Stimulated activated CD4-positive, alpha-beta T cell treated with anti-CD3 and anti-CD28 coated beads, TNF-alpha, amount 100 ng/mL, for 1 hour (primary cell): ENCODE measurements around the gene CBLC.

Source experiments
- DNase-seq, 3 donors: peaks; one replicate each; pipeline ENCODE4 v3.0.0-alpha.2; 2020; ENCODE audit warnings: low read depth in 3 of 3, low spot score in 1 of 3

CBLC gene

GRCh38 chr19:44746616-44746945, 31.1 kb upstream of the CBLC start:
- DNase-seq = no peak

GRCh38 chr19:44746946-44747738, 30.5 kb upstream of the CBLC start:
- DNase-seq = peak; percentile 89 to 94 (median 91)

- DNase-seq = no peak
Observed at GRCh38 chr19:44747739-44748425, 29.8 kb upstream of the CBLC start.

GRCh38 chr19:44748426-44749254, 29.1 kb upstream of the CBLC start, which contains the start of gene BCL3:
BCL3 (plus strand) TSS chr19:44748708; CDS start chr19:44748791, 83 bp downstream.
- DNase-seq = peak; percentile 42 to 75 (median 67)

- no peak for DNase-seq
Observed at GRCh38 chr19:44749292-44749691, 28.4 kb upstream of the CBLC start.

GRCh38 chr19:44749994-44750393, 27.7 kb upstream of the CBLC start:
- no peak for DNase-seq

- DNase-seq = no peak
Observed at GRCh38 chr19:44752123-44752815, 25.4 kb upstream of the CBLC start.

GRCh38 chr19:44752816-44753625, 24.7 kb upstream of the CBLC start:
- peak; percentile 80 to 85 (median 85) for DNase-seq

GRCh38 chr19:44753626-44753931, 24.1 kb upstream of the CBLC start:
- no peak for DNase-seq

GRCh38 chr19:44753932-44754749, 23.5 kb upstream of the CBLC start:
- DNase-seq = peak; percentile 33 to 55 (median 38)

GRCh38 chr19:44754750-44755080, 23.0 kb upstream of the CBLC start:
- DNase-seq = no peak

- DNase-seq = no peak
Observed at GRCh38 chr19:44755219-44755618, 22.5 kb upstream of the CBLC start.

GRCh38 chr19:44756089-44756562, 21.6 kb upstream of the CBLC start:
- DNase-seq = no peak

GRCh38 chr19:44757057-44757734, 20.5 kb upstream of the CBLC start:
- no peak for DNase-seq

- DNase-seq = no peak
Observed at GRCh38 chr19:44757735-44758505, 19.8 kb upstream of the CBLC start.

- DNase-seq = no peak
Observed at GRCh38 chr19:44758596-44758995, 19.1 kb upstream of the CBLC start.

- no peak for DNase-seq
Observed at GRCh38 chr19:44759083-44759804, 18.4 kb upstream of the CBLC start.

- DNase-seq = no peak
Observed at GRCh38 chr19:44762038-44762437, 15.7 kb upstream of the CBLC start.
